ENCODE measurements around the gene TMCC2.

TMCC2 gene

DNA sequence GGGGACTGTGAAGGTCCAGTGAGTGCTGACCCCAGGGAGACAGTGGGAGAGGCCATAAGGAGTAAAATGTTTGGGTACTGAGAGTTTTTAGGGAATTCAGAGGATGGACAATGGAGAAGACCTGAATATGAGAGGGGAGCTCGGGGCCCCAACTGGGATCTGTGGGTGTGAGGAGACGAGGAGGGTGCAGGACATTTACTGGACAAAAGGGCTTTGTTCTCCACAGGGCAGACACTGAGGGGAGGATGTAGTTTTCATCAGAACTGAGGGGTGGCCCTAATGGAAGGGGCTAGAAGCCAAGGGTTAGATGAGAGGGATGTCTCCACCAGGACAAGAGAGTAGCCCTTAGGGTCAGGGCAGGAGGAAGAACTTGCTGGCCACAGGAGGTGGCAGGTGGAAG is 30.0 kb downstream of the TMCC2 start:
- TF ChIP-seq GATA2 (IDR thresholded peaks at IDR 0.05; ENCODE audit: low read depth, low read length) (no peak), GATA3 (IDR thresholded peaks at IDR 0.05; ENCODE audit: low read depth, low read length) (no peak)

DNA sequence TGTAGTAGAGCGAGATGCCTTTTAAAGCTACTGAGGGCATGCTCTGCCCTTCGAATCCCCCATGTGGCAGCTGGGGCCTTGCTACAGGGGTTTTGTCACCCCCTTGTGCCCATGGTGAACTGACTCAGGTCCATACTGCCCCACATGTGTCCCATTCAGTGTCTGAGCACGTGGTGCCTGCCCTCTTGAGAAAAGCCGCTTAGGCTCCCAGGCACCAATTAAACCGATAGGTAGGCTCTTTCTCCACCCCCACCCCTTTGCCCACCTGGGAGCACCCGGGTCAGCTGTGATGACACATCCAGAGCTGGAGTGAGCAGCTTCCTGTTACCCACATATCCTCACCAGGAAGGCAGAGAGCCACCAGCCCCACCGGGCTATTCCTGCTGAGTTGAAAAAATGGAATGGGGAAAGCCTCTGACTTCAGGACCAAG is 30.5 kb downstream of the TMCC2 start:
- TF ChIP-seq GATA3 (IDR thresholded peaks at IDR 0.05; ENCODE audit: low read depth, low read length) (no peak), GATA2 (IDR thresholded peaks at IDR 0.05; ENCODE audit: low read depth, low read length) (no peak)

GRCh38 chr1:205258719-205259118 is 31.0 kb downstream of the TMCC2 start:
- TF ChIP-seq GATA2 (IDR thresholded peaks at IDR 0.05; ENCODE audit: low read depth, low read length) (no peak), GATA3 (IDR thresholded peaks at IDR 0.05; ENCODE audit: low read depth, low read length) (no peak)

- TF ChIP-seq GATA2 (IDR thresholded peaks at IDR 0.05; ENCODE audit: low read depth, low read length) (no peak), GATA3 (IDR thresholded peaks at IDR 0.05; ENCODE audit: low read depth, low read length) (no peak)
Measured at GRCh38 chr1:205259324-205259832, 31.6 kb downstream of the TMCC2 start.

- TF ChIP-seq GATA3 (IDR thresholded peaks at IDR 0.05; ENCODE audit: low read depth, low read length) (no peak), GATA2 (IDR thresholded peaks at IDR 0.05; ENCODE audit: low read depth, low read length) (no peak)
Measured at GRCh38 chr1:205259998-205260397, 32.3 kb downstream of the TMCC2 start.

DNA sequence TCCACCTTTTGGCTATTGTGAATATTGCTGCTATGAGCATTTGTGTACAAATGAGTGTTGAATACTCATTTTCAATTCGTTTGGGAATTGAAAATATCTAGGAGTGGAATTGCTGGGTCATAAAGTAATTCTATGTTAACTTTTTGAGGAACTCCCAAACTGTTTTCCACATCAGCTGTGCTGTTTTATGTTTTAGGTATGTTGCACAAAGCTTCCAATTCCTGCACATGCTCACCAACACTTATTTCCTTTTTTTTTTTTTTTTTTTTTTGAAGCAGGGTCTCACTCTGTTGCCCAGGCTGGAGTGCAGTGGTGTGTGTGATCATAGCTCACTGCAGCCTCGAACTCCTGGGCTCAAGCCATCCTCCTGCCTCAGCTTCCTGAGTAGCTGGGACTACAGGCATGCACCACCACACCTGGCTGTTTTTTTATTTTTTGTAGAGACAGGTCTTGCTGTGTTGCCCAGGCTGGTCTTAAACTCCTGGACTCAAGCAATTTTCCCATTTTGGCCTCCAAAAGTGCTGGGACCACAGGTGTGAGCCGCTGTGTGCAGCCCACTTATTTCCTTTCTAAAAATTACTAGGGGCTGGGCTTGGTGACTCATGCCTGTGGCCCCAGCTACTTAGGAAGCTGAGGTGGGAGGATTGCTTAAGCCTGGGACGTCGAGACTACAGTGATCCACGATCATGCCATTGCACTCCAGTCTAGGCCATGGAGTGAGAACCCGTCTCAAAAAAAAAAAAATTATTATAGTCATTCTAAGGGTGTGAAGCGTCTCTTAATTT is 33.4 kb downstream of the TMCC2 start:
- no peak for TF ChIP-seq GATA3 (IDR thresholded peaks at IDR 0.05; ENCODE audit: low read depth, low read length)
- no peak for TF ChIP-seq GATA2 (IDR thresholded peaks at IDR 0.05; ENCODE audit: low read depth, low read length)

DNA sequence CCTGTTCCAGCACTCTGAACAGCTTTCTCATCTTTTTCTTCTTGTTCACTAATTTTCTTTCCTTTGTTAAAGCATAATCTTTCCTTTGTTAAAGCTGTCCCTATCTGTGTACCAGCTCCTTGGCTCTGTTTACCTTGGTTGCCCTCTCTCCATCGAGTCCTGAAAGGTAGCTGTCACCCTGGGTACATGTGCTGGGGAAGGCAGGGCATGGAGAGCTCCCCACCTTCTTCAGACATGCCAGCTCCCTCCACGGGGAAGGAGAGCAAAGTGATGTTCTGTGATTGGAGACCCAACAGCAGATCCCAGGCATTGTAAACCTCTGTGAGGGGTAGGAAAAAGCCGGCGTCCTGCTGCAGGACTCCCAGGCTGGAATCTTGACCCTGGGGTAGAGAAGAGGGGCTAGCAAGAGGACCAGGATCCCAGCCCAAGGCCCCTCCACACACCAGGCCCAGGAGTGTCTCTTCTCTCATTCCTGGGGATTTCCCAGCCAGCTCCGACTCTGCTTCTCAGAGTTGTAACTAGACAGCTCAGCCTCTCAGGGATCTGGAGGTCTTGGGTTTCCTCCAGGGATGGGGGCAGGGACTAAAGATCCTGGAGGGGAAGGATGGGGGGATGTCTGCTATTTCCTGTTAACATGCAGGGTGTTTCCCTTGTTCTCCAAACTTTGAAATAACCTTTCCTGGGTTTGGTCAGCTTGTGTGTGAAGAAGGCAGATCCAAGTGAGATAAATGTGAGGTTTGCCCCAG is 34.4 kb downstream of the TMCC2 start:
- TF ChIP-seq GATA2 (IDR thresholded peaks at IDR 0.05; ENCODE audit: low read depth, low read length) = no peak
- TF ChIP-seq GATA3 (IDR thresholded peaks at IDR 0.05; ENCODE audit: low read depth, low read length) = no peak

DNA sequence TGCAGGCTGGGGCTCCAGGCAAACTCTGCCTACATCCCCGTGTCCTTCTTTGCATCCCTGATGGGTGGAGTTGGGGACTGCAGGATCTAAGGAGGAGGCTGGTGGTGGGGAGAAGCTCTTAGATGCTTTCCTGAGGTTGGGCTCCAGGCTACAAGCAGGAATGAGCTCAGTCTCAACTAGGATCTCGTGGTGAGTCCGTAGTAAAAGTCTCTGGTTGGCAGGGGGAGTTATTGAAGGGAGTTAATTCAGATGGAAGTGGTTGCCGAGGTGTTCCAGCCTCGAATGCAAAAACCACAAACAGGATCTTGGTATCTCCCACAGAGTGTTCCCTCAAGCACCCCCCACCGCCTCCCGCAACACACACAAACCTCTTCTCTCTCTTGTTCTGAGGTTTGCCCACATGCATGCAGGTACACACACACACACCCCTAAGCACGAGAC is 35.0 kb downstream of the TMCC2 start:
- TF ChIP-seq GATA2 (IDR thresholded peaks at IDR 0.05; ENCODE audit: low read depth, low read length) (no peak), GATA3 (IDR thresholded peaks at IDR 0.05; ENCODE audit: low read depth, low read length) (no peak)

- TF ChIP-seq GATA3 (IDR thresholded peaks at IDR 0.05; ENCODE audit: low read depth, low read length) = no peak
- no peak for TF ChIP-seq GATA2 (IDR thresholded peaks at IDR 0.05; ENCODE audit: low read depth, low read length)
Measured at GRCh38 chr1:205263580-205264190, 35.9 kb downstream of the TMCC2 start.

GRCh38 chr1:205266611-205267305 is 39.0 kb downstream of the TMCC2 start:
- TF ChIP-seq GATA3 (IDR thresholded peaks at IDR 0.05; ENCODE audit: low read depth, low read length) = no peak
- no peak for TF ChIP-seq GATA2 (IDR thresholded peaks at IDR 0.05; ENCODE audit: low read depth, low read length)

DNA sequence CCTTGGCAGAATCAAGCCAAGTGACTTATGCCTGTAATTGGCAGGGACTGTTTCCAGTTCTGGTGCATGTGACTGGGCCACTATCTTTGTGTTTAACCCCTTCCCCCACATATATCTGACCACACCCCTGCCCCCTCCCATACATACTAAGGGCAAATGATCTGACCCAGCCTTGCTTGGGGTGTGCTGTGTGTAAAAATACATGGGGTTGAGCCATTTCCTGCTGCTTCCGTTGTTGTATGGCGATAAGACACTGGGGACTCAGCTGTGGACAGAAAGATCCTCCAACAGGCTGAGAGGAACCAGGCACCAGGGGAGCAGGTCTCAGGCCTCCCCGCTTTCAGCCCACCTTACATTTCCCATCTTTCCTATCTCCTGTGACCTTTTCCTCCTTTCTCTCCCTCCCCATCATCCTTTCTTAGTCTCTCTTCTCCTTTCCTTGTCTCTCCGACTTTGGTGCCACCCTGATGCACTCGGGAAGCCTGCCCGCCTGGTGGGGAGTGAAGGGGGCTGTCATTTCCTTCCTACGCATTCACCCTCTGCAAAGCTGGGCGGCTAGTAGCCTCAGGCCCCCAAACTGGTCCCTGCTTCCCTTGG is 39.7 kb downstream of the TMCC2 start:
- TF ChIP-seq GATA2 (IDR thresholded peaks at IDR 0.05; ENCODE audit: low read depth, low read length) (no peak), GATA3 (IDR thresholded peaks at IDR 0.05; ENCODE audit: low read depth, low read length) (no peak)

DNA sequence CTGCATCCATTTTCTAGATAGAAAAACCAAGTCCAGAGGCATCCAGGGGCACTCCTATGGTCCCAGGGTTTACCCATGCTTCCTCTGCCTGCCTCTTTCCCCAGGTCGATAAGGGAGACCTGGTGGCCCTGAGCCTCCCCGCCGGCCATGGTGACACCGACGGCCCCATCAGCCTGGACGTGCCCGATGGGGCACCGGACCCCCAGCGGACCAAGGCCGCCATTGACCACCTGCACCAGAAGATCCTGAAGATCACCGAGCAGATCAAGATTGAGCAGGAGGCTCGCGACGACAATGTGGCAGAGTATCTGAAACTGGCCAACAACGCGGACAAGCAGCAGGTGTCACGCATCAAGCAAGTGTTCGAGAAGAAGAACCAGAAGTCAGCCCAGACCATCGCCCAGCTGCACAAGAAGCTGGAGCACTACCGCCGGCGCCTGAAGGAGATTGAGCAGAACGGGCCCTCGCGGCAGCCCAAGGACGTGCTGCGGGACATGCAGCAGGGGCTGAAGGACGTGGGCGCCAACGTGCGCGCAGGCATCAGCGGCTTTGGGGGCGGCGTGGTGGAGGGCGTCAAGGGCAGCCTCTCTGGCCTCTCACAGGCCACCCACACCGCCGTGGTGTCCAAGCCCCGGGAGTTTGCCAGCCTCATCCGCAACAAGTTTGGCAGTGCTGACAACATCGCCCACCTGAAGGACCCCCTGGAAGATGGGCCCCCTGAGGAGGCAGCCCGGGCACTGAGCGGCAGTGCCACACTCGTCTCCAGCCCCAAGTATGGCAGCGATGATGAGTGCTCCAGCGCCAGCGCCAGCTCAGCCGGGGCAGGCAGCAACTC is 41.3 kb downstream of the TMCC2 start:
- TF ChIP-seq GATA3 (IDR thresholded peaks at IDR 0.05; ENCODE audit: low read depth, low read length) (no peak), GATA2 (IDR thresholded peaks at IDR 0.05; ENCODE audit: low read depth, low read length) (no peak)

- TF ChIP-seq GATA2 (IDR thresholded peaks at IDR 0.05; ENCODE audit: low read depth, low read length) = no peak
- no peak for TF ChIP-seq GATA3 (IDR thresholded peaks at IDR 0.05; ENCODE audit: low read depth, low read length)
Measured at GRCh38 chr1:205269711-205270110, 42.0 kb downstream of the TMCC2 start.

All from SH-SY5Y (cell line).